Measurements from ENCODE around the gene SLC30A9.

Gene SLC30A9

DNA sequence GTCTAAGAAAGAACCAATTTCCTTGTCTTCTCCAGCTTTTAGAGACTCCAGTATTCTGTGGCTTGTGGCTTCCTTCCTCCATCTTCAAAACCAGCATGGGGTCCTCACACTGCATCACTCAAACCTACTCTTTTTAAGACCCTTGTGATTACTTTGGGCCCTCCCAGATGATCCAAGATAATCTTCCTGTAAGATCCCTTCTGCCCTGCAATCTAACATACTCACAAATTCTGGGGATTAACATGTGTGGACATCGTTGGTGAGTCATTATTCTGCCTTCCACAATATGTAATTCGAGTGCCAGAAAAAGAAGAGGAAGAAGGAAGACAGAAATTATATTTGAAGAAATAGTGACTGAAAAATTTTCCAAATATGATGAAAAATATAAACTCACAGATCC, 114.2 kb downstream of the SLC30A9 start:
- intact Hi-C loops (cut with DNase I; ENCODE audit: low total_unique reads) = no loop called here
- Histone ChIP-seq H3K27me3 (no peaks in the 10 kb centered on the region), H3K27ac (no peak overlapping the region), H3K36me3 (no peaks in the 10 kb centered on the region), H3K9me3 (no peaks in the 10 kb centered on the region), H3K4me1 (no peaks in the 10 kb centered on the region), H3K4me3 (no peak overlapping the region)
- no peak for DNase-seq
- TF ChIP-seq, protein P1, sequence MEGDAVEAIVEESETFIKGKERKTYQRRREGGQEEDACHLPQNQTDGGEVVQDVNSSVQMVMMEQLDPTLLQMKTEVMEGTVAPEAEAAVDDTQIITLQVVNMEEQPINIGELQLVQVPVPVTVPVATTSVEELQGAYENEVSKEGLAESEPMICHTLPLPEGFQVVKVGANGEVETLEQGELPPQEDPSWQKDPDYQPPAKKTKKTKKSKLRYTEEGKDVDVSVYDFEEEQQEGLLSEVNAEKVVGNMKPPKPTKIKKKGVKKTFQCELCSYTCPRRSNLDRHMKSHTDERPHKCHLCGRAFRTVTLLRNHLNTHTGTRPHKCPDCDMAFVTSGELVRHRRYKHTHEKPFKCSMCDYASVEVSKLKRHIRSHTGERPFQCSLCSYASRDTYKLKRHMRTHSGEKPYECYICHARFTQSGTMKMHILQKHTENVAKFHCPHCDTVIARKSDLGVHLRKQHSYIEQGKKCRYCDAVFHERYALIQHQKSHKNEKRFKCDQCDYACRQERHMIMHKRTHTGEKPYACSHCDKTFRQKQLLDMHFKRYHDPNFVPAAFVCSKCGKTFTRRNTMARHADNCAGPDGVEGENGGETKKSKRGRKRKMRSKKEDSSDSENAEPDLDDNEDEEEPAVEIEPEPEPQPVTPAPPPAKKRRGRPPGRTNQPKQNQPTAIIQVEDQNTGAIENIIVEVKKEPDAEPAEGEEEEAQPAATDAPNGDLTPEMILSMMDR (IDR thresholded peaks at IDR 0.05) = no peak

DNA sequence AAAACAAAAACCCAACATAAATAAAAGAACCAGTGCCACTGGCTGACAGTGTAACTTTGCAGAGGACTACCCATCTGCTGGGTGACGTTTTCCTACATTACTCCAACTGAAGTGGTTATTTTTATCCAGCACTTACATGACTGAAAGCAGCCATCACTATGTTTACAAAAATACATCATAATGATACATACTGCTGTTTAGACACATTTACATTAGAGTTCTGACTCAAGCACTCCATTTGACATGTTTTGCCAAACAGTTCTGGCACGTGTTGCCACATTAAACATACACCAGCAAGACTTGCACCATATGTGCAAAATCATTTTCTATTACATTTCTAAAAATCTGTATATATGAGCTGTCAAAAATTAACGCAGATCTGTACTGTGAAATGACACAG, 122.5 kb downstream of the SLC30A9 start:
- Histone ChIP-seq H3K9me3 (no peaks in the 10 kb centered on the region), H3K27me3 (peaks cover 0 to 2% of the 10 kb centered on the region in 2 donors), H3K36me3 (no peaks in the 10 kb centered on the region), H3K4me1 (no peaks in the 10 kb centered on the region), H3K27ac (no peak overlapping the region), H3K4me3 (no peak overlapping the region)
- TF ChIP-seq, protein P1 (IDR thresholded peaks at IDR 0.05) = no peak
- no peak for DNase-seq
- intact Hi-C loops (cut with DNase I; ENCODE audit: low total_unique reads) = no loop called here

DNA sequence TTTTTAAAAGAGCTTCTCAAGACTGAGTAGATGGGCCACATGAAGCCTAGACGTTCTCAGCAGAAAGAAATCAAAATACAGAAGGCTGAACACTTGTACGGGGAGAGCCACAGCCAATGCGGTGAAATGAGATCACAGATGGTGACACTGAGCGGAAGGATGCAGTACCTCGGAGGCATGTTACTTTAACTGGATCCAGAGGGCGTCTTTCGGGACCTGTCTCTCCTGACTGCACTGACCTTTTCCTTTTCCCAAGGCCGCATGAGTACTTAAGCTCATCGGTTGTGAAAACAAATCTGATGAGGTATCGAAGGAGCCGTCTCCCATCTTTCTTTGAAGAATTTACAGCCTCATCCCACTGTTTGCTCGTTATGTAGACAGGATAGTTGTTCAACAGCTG, 129.6 kb downstream of the SLC30A9 start:
- Histone ChIP-seq H3K9me3 (no peaks in the 10 kb centered on the region), H3K4me1 (no peaks in the 10 kb centered on the region), H3K36me3 (no peaks in the 10 kb centered on the region), H3K27ac (no peak overlapping the region), H3K27me3 (peaks cover 0 to 18% of the 10 kb centered on the region in 2 donors), H3K4me3 (no peak overlapping the region)
- intact Hi-C loops (cut with DNase I; ENCODE audit: low total_unique reads) = no loop called here
- TF ChIP-seq, protein P1 (IDR thresholded peaks at IDR 0.05) = no peak
- no peak for DNase-seq

DNA sequence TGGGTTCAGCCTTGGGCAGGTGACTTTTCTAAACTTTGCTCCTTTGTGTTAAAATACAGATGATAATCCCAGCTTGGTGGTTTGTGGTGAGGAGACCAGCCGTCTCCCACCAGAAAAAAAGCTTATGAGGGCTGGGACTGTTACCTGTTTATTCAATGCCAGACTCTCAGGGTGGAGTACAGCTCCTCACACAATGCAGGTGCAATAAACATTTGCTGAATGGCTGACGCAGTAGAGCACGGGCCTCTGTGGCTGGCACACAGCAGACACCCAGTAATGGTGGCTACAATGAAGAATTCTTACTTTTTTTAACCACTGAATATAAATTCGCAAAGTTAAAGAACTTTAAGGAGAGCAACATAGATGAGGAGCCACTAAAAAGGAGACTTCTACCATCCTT, 131.9 kb downstream of the SLC30A9 start:
- TF ChIP-seq, protein P1 (IDR thresholded peaks at IDR 0.05) = no peak
- H3K4me3 ChIP-seq = no peak overlapping the region
- no peaks in the 10 kb centered on the region for H3K36me3 ChIP-seq

DNA sequence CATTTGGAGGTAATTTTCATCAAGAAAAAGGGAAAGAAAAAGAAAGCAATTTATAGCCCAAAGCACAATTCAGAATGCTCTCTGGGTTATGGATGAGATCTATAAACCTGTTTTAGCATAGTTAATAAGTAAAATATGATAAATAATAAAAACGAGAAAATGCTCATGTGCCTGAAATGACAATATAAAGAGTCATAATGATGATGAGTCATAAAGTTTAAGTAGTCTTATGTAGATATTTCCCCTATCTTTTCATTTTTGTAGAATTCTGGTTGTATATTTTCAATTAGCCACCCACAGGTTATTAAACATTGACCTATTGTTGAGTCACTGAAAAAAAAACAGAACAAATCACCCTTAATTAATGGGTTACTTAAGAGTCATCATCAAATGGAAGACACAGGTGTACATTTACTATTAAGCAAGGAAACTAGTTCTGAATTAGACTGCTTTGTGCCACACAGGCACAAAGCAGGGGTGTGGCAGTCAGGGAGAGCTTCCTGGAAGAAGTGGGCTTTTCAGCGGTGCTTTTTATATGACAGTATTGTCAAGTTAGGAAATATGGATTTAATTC, 132.8 kb downstream of the SLC30A9 start:
- Histone ChIP-seq H3K27me3 (peaks cover 0 to 16% of the 10 kb centered on the region in 2 donors), H3K27ac (no peak overlapping the region), H3K4me1 (no peaks in the 10 kb centered on the region), H3K4me3 (no peak overlapping the region), H3K9me3 (no peaks in the 10 kb centered on the region), H3K36me3 (no peaks in the 10 kb centered on the region)
- DNase-seq = no peak
- TF ChIP-seq, protein P1 (IDR thresholded peaks at IDR 0.05) = no peak
- intact Hi-C loops (cut with DNase I; ENCODE audit: low total_unique reads) = no loop called here

More for the DNA sequence above, 131.9 kb downstream of the SLC30A9 start:
- intact Hi-C loops (cut with DNase I; ENCODE audit: low total_unique reads) = no loop called here
- Histone ChIP-seq H3K27ac (no peak overlapping the region), H3K27me3 (peaks cover 0 to 18% of the 10 kb centered on the region in 2 donors), H3K9me3 (no peaks in the 10 kb centered on the region), H3K4me1 (no peaks in the 10 kb centered on the region)
- DNase-seq = no peak

DNA sequence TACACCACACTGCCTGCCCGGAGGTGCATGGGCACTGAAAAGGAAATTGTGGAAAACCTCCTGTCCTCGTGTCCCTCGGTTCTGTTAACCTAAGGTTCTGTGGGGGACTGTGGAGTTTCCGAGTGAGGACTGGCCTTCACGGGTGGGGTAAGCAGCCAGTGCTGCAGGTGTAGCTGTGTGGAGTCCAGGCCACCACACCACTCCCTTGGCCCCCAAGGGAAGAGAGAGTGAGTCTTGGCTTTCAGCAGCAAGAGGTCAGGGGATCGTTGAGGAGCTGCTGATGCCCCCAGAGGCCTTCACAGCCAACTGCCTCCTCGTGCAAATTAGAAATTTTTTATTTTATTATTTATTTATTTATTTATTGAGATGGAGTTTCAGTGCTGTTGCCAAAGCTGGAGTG, 141.8 kb downstream of the SLC30A9 start:
- no peak for DNase-seq
- H3K36me3 ChIP-seq = no peaks in the 10 kb centered on the region
- no peaks in the 10 kb centered on the region for H3K27me3 ChIP-seq
- no peaks in the 10 kb centered on the region for H3K9me3 ChIP-seq
- H3K4me1 ChIP-seq = no peaks in the 10 kb centered on the region
- H3K27ac ChIP-seq = no peak overlapping the region
- H3K4me3 ChIP-seq = no peak overlapping the region
- intact Hi-C loops (cut with DNase I; ENCODE audit: low total_unique reads) = no loop called here
- TF ChIP-seq, protein P1 (IDR thresholded peaks at IDR 0.05) = no peak

All from tibial artery (tissue), 4 donors.